ENCODE measurements around the gene USP35.

The USP35 gene

DNA sequence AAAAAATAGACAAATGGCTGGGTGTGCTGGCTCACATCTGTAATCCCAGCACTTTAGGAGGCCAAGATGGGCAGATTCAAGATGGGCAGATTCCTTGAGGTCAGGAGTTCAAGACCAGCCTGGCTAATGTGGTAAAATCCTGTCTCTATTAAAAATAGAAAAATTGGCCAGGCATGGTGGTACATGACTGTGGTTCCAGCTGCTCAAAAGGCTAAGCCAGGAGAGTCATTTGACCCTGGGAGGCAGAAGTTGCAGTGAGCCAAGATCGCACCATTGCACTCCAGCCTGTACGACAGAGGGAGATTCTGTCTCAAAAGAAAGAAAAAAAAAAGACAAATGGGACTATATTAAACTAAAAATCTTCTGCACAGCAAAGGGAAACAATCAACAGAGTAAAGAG, 55.4 kb downstream of the USP35 start:
- Histone ChIP-seq H3K9ac (ENCODE audit: low read length) (no peak overlapping the region), H3K9me3 (ENCODE audit: low read length) (no peaks in the 10 kb centered on the region), H3K4me2 (ENCODE audit: low read length) (no peak overlapping the region), H3F3A (ENCODE audit: insufficient read depth, low read length) (no peaks in the 10 kb centered on the region), H4K20me1 (ENCODE audit: insufficient read depth, low read length) (no peaks in the 10 kb centered on the region), H2AFZ (ENCODE audit: low read length) (no peak overlapping the region), H3K27me3 (ENCODE audit: insufficient read depth, low read length) (no peaks in the 10 kb centered on the region), H3K79me2 (ENCODE audit: insufficient read depth, low read length) (no peaks in the 10 kb centered on the region), H3K4me1 (ENCODE audit: insufficient read depth, low read length, severe bottlenecking) (no peaks in the 10 kb centered on the region), H3K9me2 (ENCODE audit: low read depth, low read length) (no peaks in the 10 kb centered on the region), H3K4me3 (ENCODE audit: low read depth, low read length, poor library complexity, severe bottlenecking) (no peak overlapping the region), H3K27ac (ENCODE audit: low read depth, low read length, poor library complexity, severe bottlenecking) (no peak overlapping the region), H3K36me3 (ENCODE audit: insufficient read depth, low read length) (no peaks in the 10 kb centered on the region)
- TF ChIP-seq, protein P1, sequence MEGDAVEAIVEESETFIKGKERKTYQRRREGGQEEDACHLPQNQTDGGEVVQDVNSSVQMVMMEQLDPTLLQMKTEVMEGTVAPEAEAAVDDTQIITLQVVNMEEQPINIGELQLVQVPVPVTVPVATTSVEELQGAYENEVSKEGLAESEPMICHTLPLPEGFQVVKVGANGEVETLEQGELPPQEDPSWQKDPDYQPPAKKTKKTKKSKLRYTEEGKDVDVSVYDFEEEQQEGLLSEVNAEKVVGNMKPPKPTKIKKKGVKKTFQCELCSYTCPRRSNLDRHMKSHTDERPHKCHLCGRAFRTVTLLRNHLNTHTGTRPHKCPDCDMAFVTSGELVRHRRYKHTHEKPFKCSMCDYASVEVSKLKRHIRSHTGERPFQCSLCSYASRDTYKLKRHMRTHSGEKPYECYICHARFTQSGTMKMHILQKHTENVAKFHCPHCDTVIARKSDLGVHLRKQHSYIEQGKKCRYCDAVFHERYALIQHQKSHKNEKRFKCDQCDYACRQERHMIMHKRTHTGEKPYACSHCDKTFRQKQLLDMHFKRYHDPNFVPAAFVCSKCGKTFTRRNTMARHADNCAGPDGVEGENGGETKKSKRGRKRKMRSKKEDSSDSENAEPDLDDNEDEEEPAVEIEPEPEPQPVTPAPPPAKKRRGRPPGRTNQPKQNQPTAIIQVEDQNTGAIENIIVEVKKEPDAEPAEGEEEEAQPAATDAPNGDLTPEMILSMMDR (IDR thresholded peaks at IDR 0.05; ENCODE audit: low read length): no peak
- no peak for TF ChIP-seq EZH2 (IDR thresholded peaks at IDR 0.05; ENCODE audit: borderline replicate concordance, low read length)

DNA sequence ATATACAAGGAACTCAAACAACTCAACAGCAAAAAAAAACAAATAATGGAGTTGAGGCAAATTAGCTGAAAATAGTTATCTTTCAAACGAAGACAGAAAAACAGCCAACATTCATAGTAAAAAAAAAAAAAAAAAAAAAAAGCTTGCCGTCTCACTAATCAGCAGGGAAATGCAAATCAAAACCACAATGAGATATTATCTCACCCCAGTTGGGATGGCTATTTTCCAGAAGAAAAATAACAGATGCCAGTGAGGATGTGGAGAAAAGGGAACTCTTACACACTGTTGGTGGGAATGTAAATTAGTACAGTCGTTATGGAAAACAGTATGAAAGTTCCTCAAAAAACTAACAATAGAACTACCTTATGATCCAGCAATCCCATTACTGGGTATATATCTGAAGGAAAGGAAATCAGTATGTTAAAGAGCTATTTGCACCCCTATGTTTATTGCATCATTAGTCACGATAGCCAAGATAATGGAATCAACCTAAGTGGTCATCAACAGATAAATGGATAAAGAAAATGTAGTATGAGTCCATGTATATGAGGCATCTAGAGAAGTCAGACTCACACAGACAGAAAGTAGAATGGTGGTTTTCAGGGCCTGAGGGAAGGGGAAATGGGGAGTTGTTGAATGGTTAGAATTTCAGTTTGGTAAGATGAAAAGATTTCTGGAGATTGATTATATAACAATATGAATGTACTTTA, 56.0 kb downstream of the USP35 start:
- Histone ChIP-seq H4K20me1 (ENCODE audit: insufficient read depth, low read length) (no peaks in the 10 kb centered on the region), H3K9ac (ENCODE audit: low read length) (no peak overlapping the region), H3K4me1 (ENCODE audit: insufficient read depth, low read length, severe bottlenecking) (no peaks in the 10 kb centered on the region), H3F3A (ENCODE audit: insufficient read depth, low read length) (no peaks in the 10 kb centered on the region), H3K79me2 (ENCODE audit: insufficient read depth, low read length) (no peaks in the 10 kb centered on the region), H3K36me3 (ENCODE audit: insufficient read depth, low read length) (no peaks in the 10 kb centered on the region), H3K9me3 (ENCODE audit: low read length) (no peaks in the 10 kb centered on the region), H3K4me3 (ENCODE audit: low read depth, low read length, poor library complexity, severe bottlenecking) (no peak overlapping the region), H3K27me3 (ENCODE audit: insufficient read depth, low read length) (no peaks in the 10 kb centered on the region), H2AFZ (ENCODE audit: low read length) (no peak overlapping the region), H3K27ac (ENCODE audit: low read depth, low read length, poor library complexity, severe bottlenecking) (no peak overlapping the region), H3K4me2 (ENCODE audit: low read length) (no peak overlapping the region), H3K9me2 (ENCODE audit: low read depth, low read length) (no peaks in the 10 kb centered on the region)
- TF ChIP-seq EZH2 (IDR thresholded peaks at IDR 0.05; ENCODE audit: borderline replicate concordance, low read length): no peak
- TF ChIP-seq, protein P1 (IDR thresholded peaks at IDR 0.05; ENCODE audit: low read length): no peak

DNA sequence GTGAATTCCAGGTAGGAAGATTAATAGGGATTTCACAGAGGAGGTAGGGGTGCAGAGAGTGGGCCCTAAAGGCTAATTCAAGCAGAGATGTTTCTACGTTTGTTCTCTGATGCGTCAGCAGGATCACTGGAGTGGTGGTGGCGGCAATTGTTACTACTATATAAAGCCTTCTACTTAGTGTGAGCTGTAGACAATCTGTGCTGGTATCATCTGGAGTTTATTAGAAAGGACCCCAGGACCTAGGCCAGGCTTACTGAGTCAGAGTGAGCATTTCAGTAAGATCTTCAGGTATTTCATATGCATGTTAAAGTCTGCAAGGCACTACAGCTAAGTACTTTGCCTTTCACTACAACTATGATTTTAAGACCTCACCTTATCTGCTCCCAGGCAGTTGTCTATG, 59.5 kb downstream of the USP35 start:
- Histone ChIP-seq H3K9me3 (ENCODE audit: low read length) (no peaks in the 10 kb centered on the region), H3K36me3 (ENCODE audit: insufficient read depth, low read length) (no peaks in the 10 kb centered on the region), H4K20me1 (ENCODE audit: insufficient read depth, low read length) (no peaks in the 10 kb centered on the region), H3F3A (ENCODE audit: insufficient read depth, low read length) (no peaks in the 10 kb centered on the region), H3K9ac (ENCODE audit: low read length) (no peak overlapping the region), H3K27me3 (ENCODE audit: insufficient read depth, low read length) (no peaks in the 10 kb centered on the region), H3K9me2 (ENCODE audit: low read depth, low read length) (no peaks in the 10 kb centered on the region), H3K27ac (ENCODE audit: low read depth, low read length, poor library complexity, severe bottlenecking) (no peak overlapping the region), H3K4me3 (ENCODE audit: low read depth, low read length, poor library complexity, severe bottlenecking) (no peak overlapping the region), H3K4me1 (ENCODE audit: insufficient read depth, low read length, severe bottlenecking) (no peaks in the 10 kb centered on the region), H2AFZ (ENCODE audit: low read length) (no peak overlapping the region), H3K4me2 (ENCODE audit: low read length) (no peak overlapping the region), H3K79me2 (ENCODE audit: insufficient read depth, low read length) (no peaks in the 10 kb centered on the region)
- TF ChIP-seq, protein P1 (IDR thresholded peaks at IDR 0.05; ENCODE audit: low read length): no peak
- no peak for TF ChIP-seq EZH2 (IDR thresholded peaks at IDR 0.05; ENCODE audit: borderline replicate concordance, low read length)
